HG03521 (cell line): Measurements from ENCODE around the gene FAU.
A peak's percentile ranks its signal among the peaks of the same experiment; 100 is the strongest.

Experiments
- ATAC-seq: cut with Tn5 transposase; IDR thresholded peaks from one replicate; pipeline ENCODE4 v1.9.1; 2021; ENCODE audit warnings: mild to moderate bottlenecking, moderate library complexity; ENCODE audit not compliant: unreplicated experiment

The FAU gene

GRCh38 chr11:65083834-65084597 is 37.9 kb downstream of the FAU start, which contains the start of the genes CDCA5 and ZFPL1:
CDCA5 (minus strand) TSS chr11:65084040; CDS start chr11:65083978, 62 bp downstream.
ZFPL1 (plus strand) TSS chr11:65084222; CDS start chr11:65084699, 477 bp downstream.
- ATAC-seq: peak; percentile 77

- peak; percentile 14 for ATAC-seq
Measured at GRCh38 chr11:65083134-65083833, 38.6 kb downstream of the FAU start.

GRCh38 chr11:65078786-65079342 is 43.1 kb downstream of the FAU start:
- ATAC-seq: no peak

- ATAC-seq: peak; percentile 41
Measured at GRCh38 chr11:65078151-65078550, 43.8 kb downstream of the FAU start.

- ATAC-seq: no peak
Measured at GRCh38 chr11:65077451-65077850, 44.5 kb downstream of the FAU start.

GRCh38 chr11:65072631-65072966 is 49.3 kb downstream of the FAU start:
- ATAC-seq: no peak

- ATAC-seq: no peak
Measured at GRCh38 chr11:65071907-65072630, 49.9 kb downstream of the FAU start.
